ENCODE data around the gene GTPBP3.

GTPBP3 gene

GRCh38 chr19:17327654-17328516, 9.5 kb upstream of the GTPBP3 start:
- Histone ChIP-seq H3K36me3 (ENCODE audit: insufficient read depth, low read length) (no peaks in the 10 kb centered on the region), H4K20me1 (ENCODE audit: insufficient read depth, low read length, poor library complexity, severe bottlenecking) (no peaks in the 10 kb centered on the region), H3K4me1 (ENCODE audit: insufficient read depth, low read length, poor library complexity, severe bottlenecking) (no peaks in the 10 kb centered on the region), H3K9ac (ENCODE audit: low read depth, low read length, poor library complexity, severe bottlenecking) (no peak overlapping the region), H3K9me3 (ENCODE audit: insufficient read depth, low read depth, low read length) (no peaks in the 10 kb centered on the region), H3F3A (ENCODE audit: low read depth) (no peaks in the 10 kb centered on the region), H3K27me3 (ENCODE audit: insufficient read depth, low read length, poor library complexity, severe bottlenecking) (no peaks in the 10 kb centered on the region), H3K79me2 (ENCODE audit: insufficient read depth, low read length) (no peaks in the 10 kb centered on the region), H2AFZ (ENCODE audit: low read length) (no peak overlapping the region), H3K4me3 (ENCODE audit: low read length, poor library complexity, severe bottlenecking) (no peak overlapping the region), H3K9me2 (replicated peaks; ENCODE audit: low read depth, low read length) (no peaks in the 10 kb centered on the region), H3K4me2 (ENCODE audit: low read depth, low read length, poor library complexity, severe bottlenecking) (no peak overlapping the region)
- TF ChIP-seq CTCF (conservative IDR thresholded peaks at IDR 0.05; ENCODE audit: low read length), result no peak
- TF ChIP-seq EZH2phosphoT487 (IDR thresholded peaks at IDR 0.05; ENCODE audit: borderline replicate concordance), result no peak

GRCh38 chr19:17328517-17329365, 8.6 kb upstream of the GTPBP3 start:
- Histone ChIP-seq H3K79me2 (ENCODE audit: insufficient read depth, low read length) (no peaks in the 10 kb centered on the region), H3K4me3 (ENCODE audit: low read length, poor library complexity, severe bottlenecking) (no peak overlapping the region), H4K20me1 (ENCODE audit: insufficient read depth, low read length, poor library complexity, severe bottlenecking) (no peaks in the 10 kb centered on the region), H3K9me2 (replicated peaks; ENCODE audit: low read depth, low read length) (no peaks in the 10 kb centered on the region), H3K9me3 (ENCODE audit: insufficient read depth, low read depth, low read length) (no peaks in the 10 kb centered on the region), H2AFZ (ENCODE audit: low read length) (no peak overlapping the region), H3K4me1 (ENCODE audit: insufficient read depth, low read length, poor library complexity, severe bottlenecking) (peaks cover under 1% of the 10 kb centered on the region), H3F3A (ENCODE audit: low read depth) (no peaks in the 10 kb centered on the region), H3K9ac (ENCODE audit: low read depth, low read length, poor library complexity, severe bottlenecking) (no peak overlapping the region), H3K27me3 (ENCODE audit: insufficient read depth, low read length, poor library complexity, severe bottlenecking) (no peaks in the 10 kb centered on the region), H3K36me3 (ENCODE audit: insufficient read depth, low read length) (no peaks in the 10 kb centered on the region), H3K4me2 (ENCODE audit: low read depth, low read length, poor library complexity, severe bottlenecking) (no peak overlapping the region)
- no peak for TF ChIP-seq EZH2phosphoT487 (IDR thresholded peaks at IDR 0.05; ENCODE audit: borderline replicate concordance)
- no peak for TF ChIP-seq CTCF (conservative IDR thresholded peaks at IDR 0.05; ENCODE audit: low read length)

- no peaks in the 10 kb centered on the region for H3K27me3 ChIP-seq (ENCODE audit: insufficient read depth, low read length, poor library complexity, severe bottlenecking)
- H3K79me2 ChIP-seq (ENCODE audit: insufficient read depth, low read length), result peaks cover 4% of the 10 kb centered on the region; the same call in 1 of the 2 replicates
- H3K36me3 ChIP-seq (ENCODE audit: insufficient read depth, low read length), result no peaks in the 10 kb centered on the region
- H4K20me1 ChIP-seq (ENCODE audit: insufficient read depth, low read length, poor library complexity, severe bottlenecking), result no peaks in the 10 kb centered on the region
- peaks cover 9% of the 10 kb centered on the region for H3K4me1 ChIP-seq (ENCODE audit: insufficient read depth, low read length, poor library complexity, severe bottlenecking)
- no peak overlapping the region for H2AFZ ChIP-seq (ENCODE audit: low read length)
- H3K4me3 ChIP-seq (ENCODE audit: low read length, poor library complexity, severe bottlenecking), result no peak overlapping the region
- H3K4me2 ChIP-seq (ENCODE audit: low read depth, low read length, poor library complexity, severe bottlenecking), result no peak overlapping the region
- TF ChIP-seq CTCF (conservative IDR thresholded peaks at IDR 0.05; ENCODE audit: low read length) (no peak), EZH2phosphoT487 (IDR thresholded peaks at IDR 0.05; ENCODE audit: borderline replicate concordance) (no peak)
- H3K9me3 ChIP-seq (ENCODE audit: insufficient read depth, low read depth, low read length), result no peaks in the 10 kb centered on the region
- no peaks in the 10 kb centered on the region for H3K9me2 ChIP-seq (replicated peaks; ENCODE audit: low read depth, low read length)
- no peak overlapping the region for H3K9ac ChIP-seq (ENCODE audit: low read depth, low read length, poor library complexity, severe bottlenecking)
- H3F3A ChIP-seq (ENCODE audit: low read depth), result no peaks in the 10 kb centered on the region
These were observed 7.7 kb upstream of the GTPBP3 start for GRCh38 chr19:17329366-17330261.
